Nucleus accumbens (tissue), 56 donors: ENCODE measurements around the gene TMEM221.
"Not testable (repeated sequence)": the region's sequence is repeated elsewhere in the genome, so short reads cannot be mapped to it uniquely, and the experiment has no call there.

ENCODE experiments used
- DNase-seq, 56 donors: peaks; one replicate each; lab custom pipeline; 2025; lab: John Stamatoyannopoulos, UW

The TMEM221 gene

DNA sequence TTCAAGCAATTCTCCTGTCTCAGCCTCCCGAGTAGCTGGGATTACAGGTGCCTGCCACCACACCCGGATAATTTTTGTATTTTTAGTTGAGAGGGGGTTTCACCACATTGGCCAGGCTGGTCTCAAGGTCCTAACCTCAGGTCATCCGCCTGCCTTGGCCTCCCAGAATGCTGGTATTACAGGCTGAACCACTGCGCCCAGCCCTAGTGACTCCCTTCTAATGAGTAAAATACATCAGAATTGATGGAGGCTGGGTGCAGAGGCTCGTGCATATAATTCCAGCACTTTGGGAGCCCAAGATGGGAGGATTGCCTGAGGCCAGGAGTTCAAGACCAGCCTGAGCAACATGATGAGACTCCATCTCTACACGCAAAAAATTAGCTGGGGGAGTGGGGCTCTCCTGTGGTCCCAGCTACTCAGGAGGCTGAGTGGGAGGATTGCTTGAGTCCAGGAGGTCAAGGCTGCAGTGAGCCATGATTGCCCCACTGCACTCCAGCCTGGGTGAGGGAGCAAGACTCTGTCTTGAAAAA is 26.6 kb upstream of the TMEM221 start:
- DNase-seq, result not testable (repeated sequence)

DNA sequence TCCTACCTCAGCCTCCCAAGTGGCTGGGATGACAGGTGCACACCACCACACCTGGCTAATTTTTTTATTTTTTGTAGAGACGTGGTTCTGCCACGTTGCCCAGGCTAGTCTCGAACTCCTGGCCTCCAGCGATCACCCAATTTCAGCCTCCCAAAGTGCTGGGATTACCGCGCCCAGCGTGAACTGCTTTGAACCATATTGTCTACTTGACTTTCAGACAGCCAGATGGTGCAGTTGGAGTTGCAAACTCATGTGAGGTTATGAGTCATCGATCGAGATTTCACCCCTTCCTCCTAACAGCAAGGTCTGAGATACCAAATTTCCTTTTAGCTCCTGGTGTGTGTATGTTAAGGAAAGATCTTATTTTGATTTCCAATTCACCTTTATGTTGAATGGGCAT is 24.6 kb upstream of the TMEM221 start:
- DNase-seq, result no peak

DNA sequence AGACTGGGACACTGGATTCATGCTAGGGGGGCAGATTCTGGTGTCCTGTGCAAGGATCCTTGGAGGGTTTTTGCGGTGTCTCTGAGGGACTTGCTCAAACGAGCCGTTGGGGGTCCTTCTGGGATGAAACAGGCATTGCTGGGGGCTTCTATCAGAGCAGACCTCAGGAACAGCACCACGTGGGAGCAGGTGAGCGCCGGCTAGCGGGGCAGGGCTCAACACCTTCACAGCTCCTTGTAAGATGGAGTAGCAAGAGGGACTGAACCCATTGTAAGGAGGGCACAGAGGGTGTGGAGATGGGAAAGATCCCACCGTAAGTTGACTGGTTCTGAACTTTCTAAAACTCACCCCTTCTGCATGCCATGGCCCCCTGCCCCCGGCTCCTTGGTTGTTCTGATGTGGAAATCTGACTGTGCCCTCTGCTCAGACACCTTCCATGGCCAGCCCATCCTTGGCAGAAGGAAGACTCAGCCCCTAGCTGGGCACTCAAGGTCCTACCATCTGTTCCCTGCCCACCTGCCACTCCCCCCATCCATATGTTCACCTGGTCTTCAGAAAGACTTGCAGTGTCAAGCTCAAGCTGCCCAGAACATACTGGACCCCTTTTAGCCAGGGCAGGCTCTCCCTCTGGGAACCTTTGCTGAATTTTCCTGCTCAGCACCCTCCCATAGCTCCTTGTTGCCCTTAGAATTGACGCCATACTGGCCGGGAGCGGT is 23.1 kb upstream of the TMEM221 start:
- DNase-seq, result no peak

DNA sequence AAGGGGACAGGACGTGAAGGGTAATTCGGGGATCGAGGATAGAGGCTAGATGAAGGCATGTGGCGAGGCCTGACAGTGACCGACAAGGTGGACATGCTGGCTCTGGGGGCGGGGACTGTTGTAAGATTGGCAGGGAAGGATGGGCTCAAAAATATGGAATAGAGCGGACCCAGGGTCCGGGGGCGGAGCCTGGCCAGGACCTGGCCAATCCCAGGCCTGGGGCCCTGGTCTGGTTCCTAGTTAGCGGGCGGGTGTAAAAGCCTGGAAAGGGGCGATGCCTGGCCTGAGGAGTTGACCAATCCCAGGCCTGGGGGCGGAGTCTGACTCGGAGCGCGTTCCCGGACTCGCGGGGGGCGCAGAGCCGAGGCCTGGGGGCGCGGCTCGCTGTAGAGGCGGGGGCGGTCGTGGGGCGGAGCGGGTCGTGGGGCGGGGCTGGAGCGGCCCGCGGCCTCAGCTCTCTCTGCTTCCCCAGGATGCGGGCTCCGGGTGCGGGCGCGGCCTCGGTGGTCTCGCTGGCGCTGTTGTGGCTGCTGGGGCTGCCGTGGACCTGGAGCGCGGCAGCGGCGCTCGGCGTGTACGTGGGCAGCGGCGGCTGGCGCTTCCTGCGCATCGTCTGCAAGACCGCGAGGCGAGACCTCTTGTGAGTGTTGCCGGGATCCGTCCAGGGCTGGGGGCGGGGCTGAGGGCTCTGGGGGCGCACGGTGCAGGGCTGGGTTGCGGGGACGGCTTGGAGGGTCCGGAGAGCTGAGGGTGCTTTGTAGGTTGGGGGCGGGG is 21.8 kb upstream of the TMEM221 start, which contains the start of gene SLC27A1:
Gene SLC27A1 (plus strand): TSS at position 457 of the 774 bp plus-strand sequence. CDS start 17 bp downstream, at position 474.
- peak; percentile 82 to 100 (median 99) for DNase-seq

DNA sequence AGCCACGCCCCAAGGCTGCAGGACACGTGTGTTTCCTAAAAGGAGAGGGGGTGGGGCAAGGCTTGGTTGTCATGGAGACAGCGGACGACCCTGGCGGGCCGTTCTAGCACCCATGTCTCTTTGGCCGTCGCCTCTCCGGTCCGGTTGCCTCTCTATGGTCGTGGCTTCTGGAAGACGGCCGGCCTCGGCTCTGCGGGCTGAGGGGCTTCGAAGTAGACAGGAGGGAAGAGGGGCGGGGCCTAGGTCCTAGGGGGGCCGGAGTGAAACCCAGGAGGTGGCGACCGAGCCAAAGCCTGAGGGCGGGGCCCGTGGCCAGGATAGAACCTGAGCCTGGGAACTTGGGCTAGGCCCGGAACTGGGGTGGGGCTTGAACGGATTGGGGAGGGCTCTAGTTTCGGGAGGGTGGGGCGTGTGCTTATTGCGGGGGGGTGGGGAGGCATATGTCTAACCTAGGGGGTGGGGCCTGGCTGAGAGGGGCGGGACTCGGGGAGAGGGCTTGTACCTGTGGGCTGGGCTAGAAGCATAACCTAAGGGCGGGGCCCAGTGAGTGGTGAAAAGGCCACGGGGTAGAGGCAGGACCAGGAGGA is 21.1 kb upstream of the TMEM221 start:
- peak in 53 of 56 donors; percentile 48 to 99 (median 91) for DNase-seq

DNA sequence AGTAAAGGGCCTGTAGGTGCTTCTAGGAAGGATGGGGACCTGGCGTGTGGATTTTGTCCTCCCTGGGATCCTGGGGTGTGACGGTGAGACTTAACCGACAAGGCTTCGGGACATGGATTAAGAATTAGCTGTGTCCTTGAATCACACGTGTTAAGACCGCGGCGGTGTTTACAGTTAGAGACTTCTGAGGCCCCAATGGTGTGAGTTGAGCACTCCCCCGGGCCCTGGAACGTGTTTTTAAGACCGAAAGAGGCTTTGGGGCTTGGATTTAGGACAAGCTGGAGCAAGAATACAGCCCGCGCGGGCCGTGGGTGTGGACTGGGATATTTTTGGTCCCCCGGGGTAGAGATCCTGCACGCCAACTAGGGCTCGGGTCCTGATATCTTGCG is 20.6 kb upstream of the TMEM221 start:
- DNase-seq, result peak in 1 of 56 donors; percentile 24

DNA sequence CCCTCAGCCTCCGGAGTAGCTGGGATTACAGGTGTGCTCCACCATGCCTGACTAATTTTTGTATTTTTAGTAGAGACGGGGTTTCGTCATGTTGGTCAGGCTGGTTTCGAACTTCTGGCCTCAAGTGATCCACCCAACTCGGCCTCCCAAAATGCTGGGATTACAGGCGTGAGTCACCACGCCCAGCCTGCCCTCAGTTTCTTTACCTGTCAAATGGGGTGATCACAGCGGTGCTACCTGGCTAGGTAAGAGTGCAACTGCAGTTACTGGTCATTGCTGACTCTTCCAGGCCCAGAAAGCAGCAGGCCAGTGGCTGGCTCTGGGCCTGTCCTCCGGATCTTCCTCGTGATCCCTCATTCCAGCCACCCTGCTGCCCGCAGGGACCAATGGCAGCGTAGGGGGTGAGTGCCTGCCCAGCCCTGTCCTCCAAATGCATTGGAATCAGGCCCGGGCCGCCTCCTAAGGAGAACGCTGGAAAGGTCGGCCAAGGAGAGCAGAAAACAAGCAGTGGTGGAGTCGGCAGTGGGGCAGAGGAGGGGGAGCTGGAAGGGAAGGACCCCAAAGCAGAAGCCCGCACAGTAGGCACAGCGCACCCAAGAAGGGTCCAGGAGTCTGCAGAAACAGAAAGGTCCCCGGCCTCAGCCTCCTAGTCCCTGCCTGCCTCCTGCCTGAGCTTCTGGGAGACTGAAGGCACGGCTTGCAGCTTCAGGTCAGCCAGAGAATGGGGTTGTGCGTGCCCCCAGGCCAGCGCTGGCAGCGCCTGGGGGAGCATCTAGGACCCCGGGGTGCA is 20.0 kb upstream of the TMEM221 start:
- DNase-seq, result peak in 48 of 56 donors; percentile 5 to 76 (median 46)

DNA sequence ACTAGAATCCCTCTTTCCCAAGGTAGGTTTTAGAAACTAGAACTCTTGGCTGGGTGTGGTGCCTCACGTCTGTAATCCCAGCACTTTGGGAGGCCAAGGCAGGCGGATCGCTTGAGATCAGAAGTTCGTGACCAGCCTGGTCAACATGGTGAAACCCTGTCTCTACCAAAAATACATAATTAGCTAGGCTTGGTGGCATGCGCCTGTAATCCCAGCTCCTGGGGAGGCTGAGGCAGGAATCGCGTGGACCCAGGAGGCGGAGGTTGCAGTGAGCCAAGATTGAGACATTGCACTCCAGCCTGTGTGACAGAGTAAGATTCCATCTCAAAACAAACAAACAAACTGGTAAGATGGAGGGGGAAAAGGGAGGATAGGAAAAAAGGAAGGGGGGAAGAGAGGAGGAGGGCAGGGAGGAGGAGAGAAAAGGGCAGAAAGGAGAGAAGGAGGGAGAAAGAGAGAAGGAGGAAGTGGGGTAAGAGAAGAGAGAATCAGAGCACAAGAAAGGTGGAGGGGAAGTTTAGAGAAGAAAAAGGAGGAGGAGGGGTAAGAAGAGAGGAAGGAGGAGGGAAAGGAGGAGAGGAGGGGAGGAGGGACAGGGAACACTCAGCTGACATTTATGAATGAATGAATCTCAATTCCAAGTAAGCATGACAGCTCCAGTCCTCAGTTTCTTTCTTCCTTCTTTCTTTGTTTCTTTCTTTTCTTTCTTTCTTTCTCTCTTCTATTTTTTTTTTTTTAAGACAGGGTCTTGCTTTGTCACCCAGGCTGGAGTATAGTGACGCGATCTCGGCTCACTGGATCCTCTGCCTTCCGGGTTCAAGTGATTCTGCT is 19.2 kb upstream of the TMEM221 start:
- no peak for DNase-seq

DNA sequence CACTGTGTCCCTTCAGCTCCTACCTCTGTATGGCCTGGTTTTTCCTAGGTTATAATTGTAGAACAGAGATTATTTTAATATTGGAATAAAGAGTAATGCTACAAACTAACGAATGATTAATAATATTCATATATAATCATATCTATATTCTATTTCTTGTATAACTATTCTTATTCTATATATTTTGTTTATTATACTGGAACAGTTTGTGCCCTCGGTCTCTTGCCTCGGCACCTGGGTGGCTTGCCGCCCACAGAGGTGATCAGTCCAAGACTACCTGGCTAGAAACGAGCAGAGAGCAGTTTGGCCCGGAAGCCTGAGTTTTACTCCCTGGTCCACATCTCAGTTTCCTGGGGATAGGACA is 18.0 kb upstream of the TMEM221 start:
- no peak for DNase-seq

DNA sequence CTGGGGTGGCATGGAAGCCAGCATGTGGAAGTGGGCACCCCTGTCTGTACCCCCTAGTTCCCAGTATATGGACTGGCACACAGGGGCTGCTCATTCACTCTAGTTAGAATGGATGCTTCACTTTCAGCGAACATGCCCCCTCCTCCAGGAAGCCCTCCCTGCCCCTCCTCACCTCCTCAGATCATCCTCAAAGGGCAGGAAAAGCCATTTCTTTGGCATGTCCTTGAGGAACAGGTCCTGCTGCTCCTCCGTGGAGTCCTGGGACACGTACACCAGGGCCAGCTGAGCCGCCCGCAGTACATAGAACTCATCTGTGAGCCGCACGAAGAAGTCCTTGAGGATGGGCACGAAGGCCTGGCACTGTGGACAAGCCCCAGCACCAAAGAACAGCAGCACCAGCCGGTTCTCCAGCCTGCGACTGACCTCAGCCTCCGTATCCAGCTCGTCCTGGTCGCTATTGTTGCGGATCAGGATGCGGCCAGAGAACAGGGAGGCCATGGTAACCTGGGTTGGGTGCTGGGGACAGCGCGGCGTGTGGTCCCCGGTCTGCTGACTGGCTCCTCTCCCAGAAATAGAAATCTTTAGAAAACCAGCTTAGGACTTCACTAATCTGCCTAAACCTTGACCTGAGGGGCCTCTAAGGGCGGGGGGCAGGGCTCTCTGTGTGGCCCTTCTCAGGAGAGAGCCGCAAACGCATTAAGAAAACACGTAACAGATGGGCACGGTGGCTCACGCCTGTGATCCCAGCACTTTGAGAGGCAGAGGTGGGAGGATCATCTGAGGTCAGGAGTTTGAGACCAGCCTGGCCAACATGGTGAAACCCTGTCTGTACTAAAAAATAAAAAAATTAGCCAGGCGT is 12.1 kb upstream of the TMEM221 start, which contains the start of gene NXNL1:
Gene NXNL1 (minus strand): TSS at position 555 of the 859 bp plus-strand sequence. CDS start 57 bp downstream, at position 498.
- no peak for DNase-seq

DNA sequence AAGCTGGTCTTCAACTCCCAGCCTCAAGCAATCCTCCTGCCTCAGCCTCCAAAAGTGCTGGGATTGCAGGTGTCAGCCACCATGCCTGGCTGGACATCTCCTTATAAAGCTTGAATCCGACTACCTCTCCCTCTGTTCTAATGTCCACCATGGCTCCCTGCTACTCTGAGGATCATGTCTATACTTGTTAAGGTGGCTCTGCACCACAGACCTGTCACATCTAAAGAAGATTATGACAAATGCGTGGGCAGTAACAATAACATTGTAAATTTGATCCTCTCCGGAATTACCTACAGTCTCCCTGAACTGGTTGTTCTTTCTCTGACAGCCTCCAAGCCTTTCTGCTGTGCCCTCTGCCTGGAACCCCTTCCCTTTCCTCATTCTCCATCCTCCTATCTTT is 10.5 kb upstream of the TMEM221 start:
- no peak for DNase-seq

DNA sequence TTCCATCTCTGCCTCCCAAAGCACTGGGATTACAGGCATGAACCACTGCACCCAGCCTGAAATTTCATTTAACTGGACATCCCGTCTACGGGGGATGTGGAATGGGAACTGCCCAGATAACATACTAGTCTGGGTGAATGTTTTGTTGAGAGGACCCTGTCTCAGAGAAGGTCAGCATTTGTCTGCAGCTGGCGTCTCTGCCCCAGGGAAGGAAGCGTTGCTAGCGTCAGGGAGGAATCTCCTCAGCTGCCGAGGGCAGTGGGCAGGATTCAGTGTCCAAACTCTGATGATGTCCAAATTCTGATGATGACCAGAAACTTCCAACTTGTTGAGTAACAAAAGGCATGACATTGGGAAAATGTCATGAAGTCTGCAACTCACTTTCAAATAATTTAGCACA is 9.1 kb upstream of the TMEM221 start:
- DNase-seq, result no peak

DNA sequence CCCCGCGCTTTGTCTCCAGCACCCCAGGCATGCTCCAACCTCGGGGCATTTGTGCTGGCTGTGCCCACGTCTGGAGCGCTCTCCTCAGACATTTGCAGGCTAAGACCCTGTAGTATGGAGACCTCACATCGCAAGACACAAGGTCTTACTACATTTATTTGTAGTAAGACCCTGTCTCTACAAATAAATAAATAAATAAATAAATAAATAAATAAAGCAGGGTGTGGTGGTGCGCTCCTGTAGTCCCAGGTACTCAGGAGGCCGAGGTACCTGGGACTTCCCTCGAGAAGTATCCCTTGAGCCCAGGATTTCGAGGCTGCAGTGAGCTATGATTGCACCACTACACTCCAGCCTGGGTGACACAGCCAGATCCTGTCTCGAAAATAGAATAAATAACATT is 7.7 kb upstream of the TMEM221 start:
- DNase-seq, result no peak

DNA sequence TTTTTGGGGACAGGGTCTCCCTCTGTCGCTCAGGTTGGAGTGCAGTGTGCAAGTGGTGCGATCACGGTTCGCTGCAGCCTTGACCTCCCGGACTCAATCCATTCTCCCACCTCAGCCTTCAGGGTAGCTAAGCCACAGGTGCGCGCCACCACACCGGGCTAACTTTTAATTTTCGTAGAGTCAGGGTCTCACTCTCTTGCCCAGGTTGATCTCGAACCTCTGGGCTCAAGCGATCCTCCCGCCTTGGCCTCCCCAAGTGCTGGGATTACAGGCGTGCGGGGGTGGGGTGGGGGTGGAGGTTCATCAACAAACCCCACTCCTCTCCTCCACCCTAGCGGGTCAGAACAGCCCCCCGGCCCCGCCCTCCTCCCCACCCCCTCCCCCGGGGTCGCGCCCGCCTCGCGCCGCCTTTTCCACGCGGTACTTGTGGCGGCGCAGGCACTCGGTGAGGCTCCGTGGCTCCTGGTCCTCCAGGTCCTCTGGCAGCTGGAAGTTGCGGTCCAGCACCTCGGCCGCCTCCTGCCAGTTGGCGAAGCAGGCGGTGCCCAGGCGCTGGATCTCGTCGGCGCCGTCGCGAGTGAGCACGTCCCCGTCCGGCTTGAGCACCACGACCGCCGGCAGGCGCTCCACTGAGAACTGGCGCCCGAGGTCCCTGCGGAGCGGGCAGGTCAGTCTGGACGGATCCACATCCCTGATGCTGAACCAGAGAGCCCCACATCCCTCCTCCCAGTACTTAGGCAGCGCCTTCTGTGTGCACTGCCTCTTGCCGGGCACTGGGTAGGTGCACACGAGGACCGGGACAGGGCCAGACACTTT is 7.0 kb upstream of the TMEM221 start:
- DNase-seq, result no peak

DNA sequence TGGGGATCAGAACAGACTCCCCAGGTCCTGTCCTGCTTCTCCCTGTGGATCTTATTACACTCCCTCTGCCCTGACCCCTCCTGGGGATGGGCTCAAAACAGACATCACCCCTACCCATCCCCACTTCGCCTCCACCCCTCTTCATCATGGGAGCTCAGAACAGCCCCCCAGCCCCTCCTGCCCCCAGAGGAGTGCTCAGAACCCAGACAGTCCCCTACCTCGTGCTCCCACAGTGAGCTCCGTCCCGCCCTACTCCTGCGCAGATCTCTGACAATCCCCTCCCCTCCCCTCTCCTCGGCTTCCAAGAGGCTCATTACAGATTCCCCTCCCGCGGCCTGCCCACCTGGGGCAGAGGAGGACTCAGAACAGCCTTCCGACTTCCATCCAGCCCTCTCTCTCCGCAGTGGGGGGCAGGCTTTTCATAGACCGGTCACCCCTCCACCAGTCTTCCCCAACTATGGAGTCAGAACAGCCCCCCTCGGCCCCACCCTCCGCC is 6.2 kb upstream of the TMEM221 start:
- no peak for DNase-seq

DNA sequence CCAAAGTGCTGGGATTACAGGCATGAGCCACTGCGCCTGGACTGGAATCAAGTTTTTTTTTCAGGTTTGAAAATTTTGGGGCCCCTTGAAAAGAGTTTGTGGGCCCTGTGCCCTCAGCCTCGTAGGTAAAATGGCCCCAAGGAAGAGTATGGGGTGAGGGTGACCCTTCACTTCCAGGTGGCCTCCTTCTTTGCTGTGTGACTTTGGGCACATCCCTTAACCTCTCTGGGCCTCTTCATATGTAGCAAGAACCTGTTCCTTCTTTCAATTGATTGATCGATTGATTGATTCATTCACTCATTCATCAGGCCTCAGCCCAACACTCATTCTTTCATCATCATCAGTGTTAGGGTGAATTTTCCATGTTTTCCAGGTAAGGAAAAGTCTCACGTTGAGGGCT is 3.4 kb upstream of the TMEM221 start:
- DNase-seq, result no peak

DNA sequence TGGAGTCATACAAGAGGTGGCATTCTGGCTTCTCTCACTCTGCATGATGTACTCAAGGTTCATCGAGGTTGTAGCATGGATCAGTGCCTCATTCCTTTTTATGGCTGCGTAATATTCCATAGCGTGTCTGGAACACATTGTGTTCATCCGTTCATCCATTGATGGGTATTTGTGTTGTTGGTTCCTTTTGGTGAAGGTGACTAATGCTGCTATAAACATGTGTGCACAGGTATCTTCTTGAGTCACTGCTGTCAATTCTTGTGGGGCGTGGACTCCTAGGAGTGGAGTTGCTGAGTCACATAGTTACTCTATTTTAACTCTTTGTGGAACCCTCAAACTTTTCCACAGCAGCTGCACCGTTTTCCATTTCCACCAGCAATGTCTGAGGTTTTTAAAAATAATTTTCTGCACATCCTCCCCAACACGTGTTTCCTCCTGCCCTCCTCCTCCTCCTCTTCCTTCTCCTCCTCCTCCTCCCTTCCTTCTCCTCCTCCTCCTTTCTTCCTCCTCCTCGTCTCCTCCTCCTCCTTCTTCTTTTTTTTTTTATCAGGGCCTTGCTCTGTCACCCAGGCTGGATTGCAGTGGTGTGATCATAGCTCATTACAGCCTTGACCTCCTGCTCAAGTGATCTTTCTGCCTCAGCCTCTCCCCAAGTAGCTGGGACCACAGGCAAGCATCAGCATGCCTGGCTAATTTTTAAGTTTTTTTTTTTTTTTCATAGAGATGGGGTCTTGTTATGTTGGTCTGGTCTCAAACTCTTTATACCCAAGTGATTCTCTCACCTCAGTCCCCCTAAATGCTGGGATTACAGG is 2.0 kb upstream of the TMEM221 start:
- DNase-seq, result no peak
